ENCODE results near the gene OTX1. TPM values are rescaled to one million over a fixed set of nuclear protein-coding genes. Genes with fewer than 3 reads are reported as not detected.

The OTX1 gene
- total and polyA plus RNA-seq, 9 of the 15 experiments (the other 6 are each of a cell fraction or from before 2014, with no cell fraction given) = 0.18 to 7.1 (median 0.58) TPM

- FAIRE-seq (no peak), DNase-seq (ENCODE audit: extremely low read depth in 1 of 4, low spot score in 3 of 4) (no peak), ATAC-seq (no peak)
- H3K9ac ChIP-seq (ENCODE audit: insufficient read depth in 1 of 2, low read depth in 2 of 2, low read length in 2 of 2) = no peak overlapping the region
- H4K20me1 ChIP-seq (replicated peaks; ENCODE audit: control insufficient read depth, insufficient read depth, low read length) = no peaks in the 10 kb centered on the region
- no TSS peak for BruUV-seq (replicated peaks)
- H3K79me2 ChIP-seq (ENCODE audit: control insufficient read depth, insufficient read depth, low read length) = no peaks in the 10 kb centered on the region
- no peak overlapping the region for H3K4me3 ChIP-seq
- POLR2A ChIA-PET = no interaction called here
- H3K36me3 ChIP-seq (ENCODE audit: control insufficient read depth, insufficient read depth, low read length) = no peaks in the 10 kb centered on the region
- in situ Hi-C loops (cut with MboI) (no loop called here), intact Hi-C loops (cut with micrococcal nuclease) (no loop called here)
- CTCF ChIA-PET (ENCODE audit: low intra/inter-chr PET ratio) = no interaction called here
- H3K4me1 ChIP-seq (replicated peaks in 1 of 2; ENCODE audit: control insufficient read depth in 2 of 2, insufficient read depth in 2 of 2, low read length in 2 of 2) = no peaks in the 10 kb centered on the region
- H3K4me2 ChIP-seq (ENCODE audit: insufficient read depth, low read length) = no peak overlapping the region
- TF ChIP-seq EGR1 (conservative IDR thresholded peaks at IDR 0.05) (no peak), NRF1 (conservative IDR thresholded peaks at IDR 0.05 in 1 of 2, IDR thresholded peaks at IDR 0.05 in 1 of 2) (no peak), RUNX1 (IDR thresholded peaks at IDR 0.05; ENCODE audit: low read depth) (no peak), ASH1L (IDR thresholded peaks at IDR 0.05; ENCODE audit: borderline replicate concordance, low read depth, partially characterized antibody) (no peak), MAFG (tag; conservative IDR thresholded peaks at IDR 0.05) (no peak), SUPT5H (IDR thresholded peaks at IDR 0.05) (no peak), FOSL1 (tag; conservative IDR thresholded peaks at IDR 0.05) (no peak), BRCA1 (IDR thresholded peaks at IDR 0.05) (no peak), BRCA1 (CRISPR knock-in tag; IDR thresholded peaks at IDR 0.05) (no peak), ZNF398 (CRISPR knock-in tag; IDR thresholded peaks at IDR 0.05) (no peak), ZNF57 (CRISPR knock-in tag; IDR thresholded peaks at IDR 0.05) (no peak), MITF (IDR thresholded peaks at IDR 0.05) (no peak), RBBP5 (IDR thresholded peaks at IDR 0.05; ENCODE audit: borderline replicate concordance, insufficient read depth, low read length, poor library complexity, severe bottlenecking) (no peak), CBX8 (IDR thresholded peaks at IDR 0.05; ENCODE audit: borderline replicate concordance, extremely low read depth, low read depth, low read length, poor library complexity, severe bottlenecking) (no peak), ZNF75A (CRISPR knock-in tag; IDR thresholded peaks at IDR 0.05) (no peak), ZNF830 (CRISPR knock-in tag; IDR thresholded peaks at IDR 0.05) (no peak), ZKSCAN1 (IDR thresholded peaks at IDR 0.05; ENCODE audit: low read depth, low read length) (no peak), NR1H2 (CRISPR knock-in tag; IDR thresholded peaks at IDR 0.05) (no peak), SLC30A9 (CRISPR knock-in tag; IDR thresholded peaks at IDR 0.05) (no peak), FOXM1 (IDR thresholded peaks at IDR 0.05; ENCODE audit: low read depth) (no peak), FOXM1 (CRISPR knock-in tag; IDR thresholded peaks at IDR 0.05; ENCODE audit: low read depth) (no peak)
- TF ChIP-seq, protein P1, sequence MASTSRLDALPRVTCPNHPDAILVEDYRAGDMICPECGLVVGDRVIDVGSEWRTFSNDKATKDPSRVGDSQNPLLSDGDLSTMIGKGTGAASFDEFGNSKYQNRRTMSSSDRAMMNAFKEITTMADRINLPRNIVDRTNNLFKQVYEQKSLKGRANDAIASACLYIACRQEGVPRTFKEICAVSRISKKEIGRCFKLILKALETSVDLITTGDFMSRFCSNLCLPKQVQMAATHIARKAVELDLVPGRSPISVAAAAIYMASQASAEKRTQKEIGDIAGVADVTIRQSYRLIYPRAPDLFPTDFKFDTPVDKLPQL (IDR thresholded peaks at IDR 0.05; ENCODE audit: extremely low read depth, insufficient read length) = no peak
- H2AFZ ChIP-seq (ENCODE audit: low read depth, low read length) = no peak overlapping the region
- WGBS (ENCODE audit: insufficient coverage, low coverage, missing lambda C conversion rate) = 0% methylated on average over 1 of the region's 1 CpG
- no peak overlapping the region for H3K27ac ChIP-seq (ENCODE audit: extremely low read depth, low read depth, low read length)
- H3K9me3 ChIP-seq (replicated peaks; ENCODE audit: control insufficient read depth, insufficient read depth, low read depth, low read length) = no peaks in the 10 kb centered on the region
- no peaks in the 10 kb centered on the region for H3K27me3 ChIP-seq (ENCODE audit: control insufficient read depth in 2 of 2, insufficient read depth in 2 of 2, low read length in 2 of 2)
- no peaks in the 10 kb centered on the region for H3K9me1 ChIP-seq (ENCODE audit: control insufficient read depth, insufficient read depth, low read length)
Measured at GRCh38 chr2:63092401-63092800, 41.8 kb downstream of the OTX1 start.
